ENCODE results near the gene TMEM47.

TMEM47 gene

DNA sequence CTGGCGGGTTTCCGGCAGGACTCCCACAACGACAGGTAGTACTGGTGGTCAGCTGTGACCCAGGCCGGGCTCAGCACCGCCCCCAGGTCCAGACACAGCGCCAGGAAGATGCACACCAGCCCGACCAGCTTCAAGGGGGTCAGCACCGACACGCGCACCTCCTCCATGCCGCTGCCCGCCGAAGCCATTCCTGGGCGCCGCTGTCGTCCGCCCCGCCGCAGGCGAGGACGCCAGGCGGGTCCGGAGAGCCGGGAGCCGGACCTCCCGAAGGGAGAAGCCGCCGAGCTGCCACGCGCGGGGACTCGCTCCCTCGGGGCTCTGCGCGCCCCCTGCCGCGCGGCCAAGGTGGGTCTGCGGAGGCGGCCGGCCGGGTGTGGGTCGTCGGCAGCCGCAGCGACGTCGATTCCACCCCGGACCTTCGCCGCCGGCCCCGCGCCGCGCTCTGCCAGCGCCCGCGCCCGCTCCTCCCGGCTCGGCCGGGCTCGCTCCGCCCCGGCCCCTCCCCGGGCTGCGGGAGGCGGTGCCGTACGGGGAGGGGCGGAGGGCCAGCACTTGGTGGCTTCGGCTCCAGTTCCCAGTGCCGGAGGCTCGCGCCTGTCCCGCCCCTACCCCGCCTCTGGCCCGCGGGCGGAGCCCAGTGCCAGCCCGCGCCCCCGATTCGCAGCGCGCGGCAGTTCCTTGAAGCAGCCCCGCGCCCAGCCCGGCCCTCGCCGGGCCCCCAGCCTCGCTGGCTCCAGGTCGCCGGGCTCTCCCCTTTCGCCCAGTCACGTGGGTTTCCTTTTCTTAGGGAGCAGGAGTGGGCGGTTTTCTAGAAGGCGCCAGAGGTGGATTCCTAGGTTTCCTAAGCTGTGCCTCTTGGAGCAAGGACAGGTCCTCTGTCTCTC, at the start of gene TMEM47:
Gene TMEM47 (minus strand): TSS at position 444 of the 884 bp plus-strand sequence. CDS start 256 bp downstream, at position 188.
- no peak for DNase-seq (ENCODE audit: low read depth, low spot score)

DNA sequence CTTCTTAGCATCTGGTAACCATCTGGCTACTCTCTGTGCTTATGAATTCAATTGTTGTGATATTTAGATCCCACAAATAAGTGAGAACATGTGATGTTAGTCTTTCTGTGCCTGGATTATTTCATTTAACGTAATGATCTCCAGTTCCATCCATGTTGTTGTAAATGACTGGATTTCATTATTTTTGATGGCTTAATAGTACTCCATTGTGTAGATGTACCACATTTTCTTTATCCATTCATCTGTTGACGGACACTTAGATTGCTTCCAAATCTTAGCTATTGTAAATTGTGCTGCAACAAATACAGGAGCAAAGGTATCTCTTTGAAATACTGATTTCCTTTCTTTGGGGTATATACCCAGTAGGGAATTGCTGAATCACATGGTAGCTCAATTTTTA, 30.0 kb upstream of the TMEM47 start:
- no peak for DNase-seq (ENCODE audit: low read depth, low spot score)

DNA sequence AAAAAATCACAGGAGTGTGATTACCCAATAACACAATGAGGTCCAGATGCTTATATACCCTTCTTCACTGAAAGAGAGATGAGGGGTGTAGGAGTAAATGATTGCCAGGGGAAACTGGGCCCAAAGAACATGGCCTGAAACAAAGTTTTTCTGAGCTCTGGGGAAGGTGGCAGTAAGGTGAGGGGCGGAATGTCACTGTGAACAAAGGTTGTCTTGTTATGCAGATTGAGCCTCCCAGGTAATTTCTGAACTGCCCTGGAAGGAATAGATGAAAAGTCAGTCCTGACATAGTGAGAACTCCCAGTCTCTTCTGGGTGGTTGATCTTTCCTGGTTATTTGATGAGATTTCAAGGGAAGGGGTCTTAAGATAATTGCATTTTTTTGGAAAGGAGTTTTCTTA, 2.5 kb upstream of the TMEM47 start:
- no peak for DNase-seq (ENCODE audit: low read depth, low spot score)

DNA sequence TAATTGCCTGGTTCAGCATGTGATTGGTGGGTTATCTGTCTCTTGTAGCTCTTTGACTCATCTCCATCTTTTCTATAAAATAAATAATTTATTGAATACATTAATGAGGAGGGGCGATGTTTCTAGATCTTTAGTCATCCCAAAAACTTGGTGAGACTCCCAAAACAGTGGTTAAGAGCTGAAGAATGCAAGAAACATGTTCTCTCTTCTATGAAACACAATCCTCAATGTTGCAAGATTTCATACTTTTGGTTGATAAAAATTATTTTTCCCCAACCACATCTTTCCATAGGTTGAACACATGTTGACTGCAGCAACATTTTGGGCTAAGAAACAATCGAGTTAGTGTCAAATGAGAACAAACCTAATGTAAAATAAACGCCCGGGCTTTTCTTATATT, 1.2 kb upstream of the TMEM47 start:
- no peak for DNase-seq (ENCODE audit: low read depth, low spot score)

DNA sequence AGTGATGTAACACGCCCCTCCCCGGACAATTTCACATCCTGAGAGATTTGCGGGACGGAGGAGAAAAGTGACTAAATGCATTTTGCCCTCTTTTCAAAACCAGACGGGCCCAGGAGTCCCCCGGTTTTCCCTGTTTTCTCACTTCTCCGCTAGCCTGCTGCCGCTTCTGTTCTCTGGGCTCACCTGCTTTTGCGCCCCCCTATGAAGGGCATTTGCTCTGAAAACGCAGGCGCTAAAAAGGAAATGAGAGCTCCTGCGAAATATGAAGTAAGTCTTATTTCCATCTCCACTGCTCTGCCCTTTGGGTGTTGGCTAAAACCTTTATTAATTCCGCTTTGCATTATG, 613 bp upstream of the TMEM47 start:
- no peak for DNase-seq (ENCODE audit: low read depth, low spot score)

DNA sequence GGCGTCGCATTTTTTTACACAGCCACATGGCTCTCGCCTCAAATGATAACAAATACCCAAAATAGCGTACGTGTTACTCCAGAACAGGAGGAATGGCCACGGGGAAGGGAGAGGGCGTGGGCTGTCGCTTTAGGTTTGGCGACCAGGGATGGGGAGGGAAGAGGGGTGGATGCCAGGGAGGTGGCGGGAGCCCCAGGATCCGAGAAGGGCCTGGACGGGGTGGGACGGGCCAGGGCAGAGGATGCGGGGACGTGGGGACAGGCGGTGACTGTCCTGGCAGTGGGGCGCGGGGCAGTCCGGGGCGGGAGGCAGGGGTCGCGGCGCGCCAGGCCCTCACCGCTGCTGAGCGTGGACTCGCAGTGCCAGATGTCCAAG, 631 bp downstream of the TMEM47 start:
- no peak for DNase-seq (ENCODE audit: low read depth, low spot score)

DNA sequence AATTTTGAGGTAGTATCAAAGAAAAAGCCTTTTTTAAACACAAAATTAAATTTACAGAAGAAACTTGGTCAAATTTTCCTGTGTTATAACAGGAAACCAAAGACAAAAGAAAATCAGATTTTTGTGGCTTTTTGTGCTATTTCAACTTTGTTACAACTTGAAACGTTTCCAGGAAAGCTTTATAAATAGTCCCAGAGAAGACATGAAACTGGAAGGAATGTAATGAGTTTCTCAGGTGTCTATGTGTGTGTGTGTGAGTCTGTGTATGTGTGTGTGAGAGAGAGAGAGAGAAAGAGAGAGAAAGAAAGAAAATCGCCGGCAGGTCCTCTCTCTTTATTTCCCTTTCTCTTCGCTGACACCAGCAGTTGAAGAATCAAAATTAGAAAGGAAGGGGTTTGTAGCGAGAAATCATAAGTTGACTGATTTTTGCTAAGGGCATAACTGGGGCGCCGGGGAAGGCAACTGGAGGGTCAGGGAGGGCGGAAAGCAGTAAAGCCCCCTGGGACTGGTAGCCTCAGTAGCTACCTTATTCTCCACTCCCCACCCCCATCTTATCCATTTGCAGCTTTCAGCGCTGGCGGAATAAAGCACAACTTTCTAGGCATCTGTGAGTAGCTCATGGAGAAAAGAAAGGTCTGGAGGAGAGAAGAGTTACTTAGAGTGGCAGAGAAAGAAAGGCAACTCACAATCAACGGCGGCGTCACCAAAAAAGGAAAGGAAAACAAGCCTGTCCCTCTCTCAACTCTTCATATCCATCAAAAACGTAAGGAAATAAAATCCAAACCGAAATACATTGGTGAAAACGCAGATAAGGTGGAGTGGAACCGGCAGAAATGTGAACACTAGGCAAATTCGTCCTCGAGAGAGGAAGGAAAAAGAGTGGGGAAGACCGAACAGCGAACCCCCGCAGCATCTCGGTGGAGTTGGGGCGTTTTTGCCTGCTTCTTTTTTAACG, 1.3 kb downstream of the TMEM47 start:
- no peak for DNase-seq (ENCODE audit: low read depth, low spot score)

DNA sequence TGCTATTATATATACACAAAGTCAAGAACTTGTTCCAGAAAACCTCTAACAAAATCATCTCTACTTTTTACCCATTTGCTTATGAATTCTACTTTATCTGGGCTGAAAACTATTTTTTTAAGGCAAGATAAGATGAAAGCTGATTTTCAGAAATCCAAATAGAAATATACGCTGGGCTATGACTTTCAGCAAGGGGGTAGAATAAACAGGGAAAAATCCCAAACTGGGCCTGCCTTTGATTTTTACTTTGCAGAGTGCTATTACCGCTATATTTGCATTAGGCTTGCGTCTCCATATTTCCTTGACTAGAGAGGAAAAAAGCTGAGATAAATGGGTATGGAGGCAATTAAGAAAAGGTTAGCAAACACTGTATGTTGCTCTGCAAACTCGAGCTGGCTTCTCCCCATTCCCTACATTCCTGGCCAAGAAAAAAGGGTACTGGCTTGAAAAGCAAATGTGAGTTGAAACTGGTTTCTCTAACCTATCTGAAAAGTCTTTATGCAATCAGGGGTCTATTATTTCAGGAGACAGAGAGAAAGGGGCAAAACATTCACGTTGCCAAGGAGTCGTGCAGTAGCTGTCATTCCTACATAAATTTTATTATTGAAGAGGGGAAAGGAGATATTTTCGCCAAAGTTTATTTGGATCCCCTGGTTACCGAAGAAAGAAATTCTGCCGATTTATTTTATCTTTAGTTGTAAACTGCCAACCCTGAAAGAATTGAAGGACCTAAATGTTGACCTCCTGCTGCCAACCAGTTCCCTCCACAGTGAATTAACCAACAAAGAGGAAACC, 2.2 kb downstream of the TMEM47 start:
- DNase-seq (ENCODE audit: low read depth, low spot score), result no peak

DNA sequence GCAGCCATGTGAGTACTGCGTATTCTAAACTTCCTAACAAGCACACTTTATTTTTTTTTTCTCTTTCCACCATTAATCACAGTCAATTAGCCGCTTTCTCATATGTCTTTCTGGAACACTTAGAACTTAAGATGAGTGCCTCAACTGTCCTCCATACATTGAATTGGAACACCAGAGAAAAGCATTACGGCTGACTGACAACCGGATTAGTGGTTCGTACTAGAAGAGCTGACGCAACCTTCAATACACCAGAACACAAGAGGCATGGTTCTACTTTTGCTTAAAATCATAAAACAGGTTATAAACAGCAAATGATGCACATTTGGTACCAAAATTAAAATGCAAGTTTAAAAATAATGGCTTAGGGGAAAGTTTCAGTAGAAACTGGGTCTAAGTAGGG, 3.3 kb downstream of the TMEM47 start:
- no peak for DNase-seq (ENCODE audit: low read depth, low spot score)

DNA sequence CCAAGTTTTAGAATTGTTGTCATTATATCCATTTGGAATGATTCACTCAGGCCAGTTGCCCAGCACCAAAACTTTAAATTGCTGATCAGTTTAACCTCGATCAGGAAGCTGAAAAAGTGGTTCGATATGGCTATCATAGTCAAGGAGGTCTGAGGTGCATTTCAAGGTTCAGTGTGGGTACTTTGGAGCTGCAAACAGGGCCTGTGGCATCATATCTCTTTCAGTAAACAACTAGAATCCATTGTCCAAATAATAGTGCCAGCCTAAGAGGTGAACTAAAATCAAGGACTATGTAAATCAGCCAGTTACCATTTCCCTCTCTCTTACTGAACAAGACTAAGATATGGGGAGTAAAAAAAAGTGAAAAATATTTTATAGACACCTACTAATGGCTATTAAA, 14.2 kb downstream of the TMEM47 start:
- no peak for DNase-seq (ENCODE audit: low read depth, low spot score)

DNA sequence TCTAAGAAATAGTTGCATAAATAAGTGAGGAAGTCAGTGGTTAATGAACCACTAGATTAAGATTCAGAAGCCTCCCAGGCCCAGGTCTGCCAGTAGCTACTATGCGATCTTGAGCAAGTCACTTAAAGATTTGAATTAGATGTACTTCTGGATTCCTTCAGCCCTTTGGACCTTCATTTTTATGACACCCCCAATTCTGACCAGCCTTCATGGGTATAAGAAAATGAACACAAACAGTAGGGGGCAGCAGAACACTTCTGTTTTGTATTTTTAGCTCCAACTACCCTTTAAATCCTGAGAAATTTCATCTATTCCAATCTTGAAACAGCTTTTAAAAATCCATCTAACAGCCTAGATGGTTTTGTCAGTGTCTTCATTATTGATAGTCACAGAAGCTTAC, 19.0 kb downstream of the TMEM47 start:
- no peak for DNase-seq (ENCODE audit: low read depth, low spot score)

DNA sequence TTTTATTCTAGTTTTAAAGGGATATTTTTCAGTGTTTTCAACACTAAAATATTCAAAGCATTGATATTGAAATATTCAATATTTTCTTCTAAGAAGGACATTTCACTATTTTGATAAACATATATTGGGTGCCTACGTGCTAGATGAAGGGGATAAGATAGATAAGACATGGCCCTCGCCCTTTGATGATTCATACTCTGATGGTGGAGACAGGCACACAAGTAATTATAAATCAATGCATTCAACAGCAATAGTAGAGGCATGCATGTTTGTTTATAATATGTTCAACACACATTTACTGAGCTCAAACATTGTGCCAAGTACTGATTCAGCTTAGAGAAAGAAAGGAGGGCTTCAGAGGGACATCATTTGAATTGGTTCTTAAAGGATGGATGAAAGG, 22.7 kb downstream of the TMEM47 start:
- no peak for DNase-seq (ENCODE audit: low read depth, low spot score)

DNA sequence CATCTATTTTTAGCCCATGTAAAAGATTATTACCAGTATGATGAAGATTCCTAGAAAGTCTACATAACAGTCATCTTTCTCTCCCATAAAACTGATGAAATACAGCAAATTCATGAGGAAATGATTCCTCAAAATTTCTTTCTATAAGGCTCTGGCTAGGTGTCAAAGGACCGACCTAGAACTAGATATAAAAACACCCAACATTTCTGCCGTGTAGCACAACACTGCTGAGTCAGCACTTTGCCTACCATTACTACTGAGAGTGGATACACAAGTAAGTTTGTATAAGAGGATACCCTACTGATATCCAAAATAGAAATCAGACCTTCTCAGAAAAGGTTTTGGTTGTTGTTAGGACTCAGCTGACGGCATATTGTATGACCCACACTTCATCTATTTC, 24.7 kb downstream of the TMEM47 start:
- DNase-seq (ENCODE audit: low read depth, low spot score), result no peak

DNA sequence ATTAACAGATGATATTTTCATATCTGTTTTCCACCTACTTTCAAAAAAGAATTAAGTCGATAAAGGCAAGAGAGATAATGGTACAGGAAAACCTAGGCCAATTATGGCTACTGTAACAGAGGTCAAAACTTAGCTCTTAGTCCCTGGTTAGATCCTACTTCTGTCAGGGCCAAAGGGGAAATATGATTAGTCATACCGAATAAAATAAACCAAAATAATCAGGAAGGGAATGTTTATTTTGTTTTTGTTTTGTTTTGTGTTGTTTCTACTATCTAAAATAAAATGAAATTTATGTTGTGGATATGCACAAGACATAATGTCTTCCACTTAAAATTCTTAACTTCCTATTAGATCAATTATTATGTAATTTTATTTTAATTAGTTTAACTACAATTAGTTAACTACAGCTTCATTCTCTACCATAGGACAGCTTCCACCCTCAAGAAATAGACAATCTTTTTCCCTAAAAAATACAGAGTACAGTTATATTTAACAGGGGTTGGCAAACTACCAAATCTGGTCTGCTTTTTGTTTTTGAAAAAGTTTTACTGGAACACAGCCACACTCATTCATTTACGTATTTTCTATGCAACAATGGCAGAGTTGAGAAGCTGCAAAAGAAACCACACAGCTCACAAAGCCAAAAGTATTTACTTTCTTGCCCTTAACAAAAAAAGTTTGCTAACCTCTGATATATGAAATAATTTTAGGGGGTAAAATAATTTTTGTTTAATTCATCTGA, 25.4 kb downstream of the TMEM47 start:
- no peak for DNase-seq (ENCODE audit: low read depth, low spot score)

DNA sequence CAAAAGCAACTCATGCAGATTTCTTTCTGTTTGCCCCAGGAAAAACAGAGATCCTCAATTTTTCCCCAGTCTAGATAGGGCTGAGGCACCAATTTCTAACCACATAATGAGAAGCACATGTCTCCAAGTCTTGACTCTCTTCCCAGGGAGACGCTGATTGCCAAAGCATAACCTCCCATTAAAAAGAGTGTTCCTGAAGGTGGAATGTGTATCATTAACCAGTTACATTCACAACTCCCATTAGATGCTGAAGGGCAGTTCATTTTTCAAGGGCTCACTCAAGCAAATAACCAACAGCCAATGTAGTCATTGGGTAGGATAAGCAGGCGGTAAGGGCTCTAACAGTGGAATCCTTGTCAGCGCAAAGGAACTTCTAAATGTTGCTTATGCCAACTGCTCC, 27.5 kb downstream of the TMEM47 start:
- no peak for DNase-seq (ENCODE audit: low read depth, low spot score)

DNA sequence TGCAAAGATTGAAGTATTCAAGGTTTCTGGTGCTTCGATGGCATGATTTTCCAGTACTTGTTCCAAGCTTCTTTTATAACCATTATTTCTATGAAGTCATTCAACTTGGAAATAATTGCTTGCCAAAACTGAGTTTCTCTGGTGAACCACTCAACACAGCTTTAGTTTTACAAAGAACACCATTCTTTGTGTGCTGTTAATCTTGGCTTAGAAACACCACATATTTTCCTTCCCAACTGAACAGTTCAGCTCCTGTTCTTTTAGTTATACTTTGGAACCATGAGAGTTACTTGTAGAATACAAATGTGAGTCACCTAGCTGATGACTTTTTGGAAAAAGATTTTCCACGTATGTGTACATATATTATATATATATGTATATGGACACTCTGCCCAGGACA, 32.7 kb downstream of the TMEM47 start:
- no peak for DNase-seq (ENCODE audit: low read depth, low spot score)

DNA sequence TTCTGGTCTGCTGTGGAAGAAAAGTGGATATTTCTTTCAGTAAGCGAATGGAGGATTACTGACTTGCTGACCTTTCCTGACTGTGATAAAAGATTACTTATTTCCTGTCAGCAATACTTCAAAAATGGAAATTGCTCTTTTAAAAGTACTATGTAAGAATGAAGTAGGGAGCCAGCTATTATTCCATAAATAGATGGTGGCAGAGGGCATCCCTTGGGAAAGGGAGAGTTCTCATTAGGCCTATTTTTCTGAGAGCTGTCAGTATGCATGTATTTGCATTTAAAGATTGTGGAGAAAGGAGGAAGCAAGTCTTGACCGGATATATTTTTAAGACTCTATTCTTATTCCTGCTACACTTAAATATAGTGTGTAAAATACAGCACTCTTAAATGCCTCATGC, 37.2 kb downstream of the TMEM47 start:
- DNase-seq (ENCODE audit: low read depth, low spot score), result no peak

DNA sequence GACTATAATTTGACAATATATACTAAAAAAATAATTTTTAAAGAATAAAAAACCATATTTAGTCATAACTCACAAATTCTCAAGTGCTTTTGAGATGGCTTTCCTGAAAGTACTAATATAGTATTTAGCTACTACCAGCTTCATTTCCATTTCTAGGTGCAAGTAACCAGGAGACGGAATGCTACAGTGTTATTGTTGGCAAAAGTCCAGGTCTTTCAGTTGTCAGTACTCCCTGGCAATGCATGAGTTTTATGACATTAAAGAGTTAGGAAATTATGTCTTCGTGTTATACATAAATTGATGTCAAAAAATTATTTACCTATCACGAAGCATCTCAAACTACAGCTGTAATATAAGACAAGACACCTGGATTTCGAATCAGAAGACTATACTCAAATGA, 45.0 kb downstream of the TMEM47 start:
- DNase-seq (ENCODE audit: low read depth, low spot score), result no peak

DNA sequence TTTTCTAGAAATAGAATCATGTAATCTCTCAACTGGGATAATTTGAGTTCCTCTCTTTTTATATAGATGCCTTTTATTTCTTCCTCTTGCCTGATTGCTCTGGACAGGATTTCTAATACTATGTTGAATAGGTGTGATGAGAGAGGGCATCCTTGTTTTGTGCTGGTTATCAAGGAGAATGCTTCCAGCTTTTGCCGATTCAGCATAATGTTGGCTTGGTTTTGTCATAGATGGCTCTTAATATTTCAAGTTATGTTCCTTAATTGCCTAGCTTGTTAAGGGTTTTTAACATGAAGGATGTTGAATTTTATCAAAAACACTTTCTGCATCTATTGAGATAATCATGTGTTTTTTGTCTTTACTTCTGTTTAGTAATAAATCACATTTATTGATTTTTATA, 58.7 kb downstream of the TMEM47 start:
- no peak for DNase-seq (ENCODE audit: low read depth, low spot score)

DNA sequence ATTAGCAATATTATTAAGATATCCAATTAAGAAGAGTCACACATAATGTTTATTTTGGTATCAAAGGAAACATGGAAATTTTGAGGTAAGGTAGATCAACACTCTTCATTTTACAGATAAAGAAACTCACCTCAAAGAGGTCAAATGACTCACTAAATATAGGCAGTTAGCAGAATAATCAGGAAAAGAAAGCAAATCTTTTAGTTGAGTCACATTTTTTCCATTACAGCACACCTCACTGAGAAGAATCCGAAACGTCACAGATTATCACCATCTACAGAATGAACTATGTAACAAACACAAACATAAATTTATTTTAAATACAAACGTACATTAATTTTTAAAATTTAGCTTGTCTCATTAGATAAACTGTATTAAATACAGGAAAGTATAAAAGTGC, 70.1 kb downstream of the TMEM47 start:
- DNase-seq (ENCODE audit: low read depth, low spot score), result no peak

DNA sequence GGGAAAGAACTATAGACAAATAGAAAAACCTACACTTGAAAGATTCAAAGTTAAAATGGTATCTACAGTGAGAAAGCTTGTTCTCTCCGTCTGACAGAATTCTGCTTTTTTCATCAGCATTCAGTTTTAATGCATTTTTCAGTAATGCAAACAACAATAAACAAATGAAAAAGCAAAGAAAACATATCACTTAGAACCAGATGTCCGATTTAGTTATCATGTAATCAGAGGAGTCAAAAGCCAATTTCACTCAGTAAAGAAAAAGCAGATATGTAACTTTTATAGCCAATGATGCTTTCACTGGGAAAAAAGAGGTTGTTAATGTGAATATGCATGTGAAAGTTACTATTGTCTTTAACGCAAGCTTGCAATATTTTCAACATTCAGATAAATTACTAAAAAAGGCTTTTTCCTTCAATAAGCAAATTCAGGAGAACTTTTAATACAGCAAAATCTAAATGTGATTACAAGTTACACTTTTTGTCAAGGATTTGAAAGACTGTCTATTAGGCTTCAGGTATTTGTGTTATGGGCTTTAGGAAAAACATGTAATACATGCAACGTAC, 70.7 kb downstream of the TMEM47 start:
- DNase-seq (ENCODE audit: low read depth, low spot score), result no peak

All from activated naive CD8-positive, alpha-beta T cell treated with anti-CD3 and anti-CD28 coated beads, Interleukin-2, amount 50 U/mL, for 16 hours (primary cell).